Erythroblast (primary cell): Measurements from ENCODE around the gene NRGN.

Experiments
- GATA1 ChIP-seq: IDR thresholded peaks from 2 replicates; pipeline ENCODE4 v1.6.1; 2011; ENCODE audit warnings: low read depth, mild to moderate bottlenecking, control low read depth, low read length, moderate library complexity
- POLR2A ChIP-seq: IDR thresholded peaks from 2 replicates; pipeline ENCODE4 v1.6.1; 2011; ENCODE audit warnings: mild to moderate bottlenecking, low read length

DNA sequence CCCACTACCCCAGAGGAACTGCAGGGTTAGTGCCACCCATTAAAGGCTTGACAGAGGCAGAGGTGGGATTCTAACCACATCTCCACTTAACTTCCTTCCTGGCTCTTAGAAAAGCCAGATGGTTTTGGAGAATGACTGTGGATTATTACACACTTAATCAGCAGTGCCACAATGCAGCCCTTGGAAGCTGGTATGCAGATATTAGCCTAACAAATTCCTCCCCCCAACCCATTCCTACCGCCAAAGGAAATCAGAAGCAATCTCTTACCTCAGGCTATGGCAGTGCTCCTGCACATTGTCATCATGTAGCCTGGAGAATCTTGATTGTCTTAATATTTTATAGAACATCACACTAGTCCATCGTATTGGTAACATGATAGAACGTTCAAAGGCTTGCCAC, 23.2 kb upstream of the NRGN start:
- TF ChIP-seq POLR2A (no peak), GATA1 (no peak)
